ENCODE data around the gene UAP1L1. TPM values are rescaled to one million over a fixed set of nuclear protein-coding genes. Genes with fewer than 3 reads are reported as not detected.

The UAP1L1 gene
- total and polyA plus RNA-seq, 9 of the 15 experiments (the other 6 are each of a cell fraction or from before 2014, with no cell fraction given), result 0.20 to 8.6 (median 3.7) TPM

DNA sequence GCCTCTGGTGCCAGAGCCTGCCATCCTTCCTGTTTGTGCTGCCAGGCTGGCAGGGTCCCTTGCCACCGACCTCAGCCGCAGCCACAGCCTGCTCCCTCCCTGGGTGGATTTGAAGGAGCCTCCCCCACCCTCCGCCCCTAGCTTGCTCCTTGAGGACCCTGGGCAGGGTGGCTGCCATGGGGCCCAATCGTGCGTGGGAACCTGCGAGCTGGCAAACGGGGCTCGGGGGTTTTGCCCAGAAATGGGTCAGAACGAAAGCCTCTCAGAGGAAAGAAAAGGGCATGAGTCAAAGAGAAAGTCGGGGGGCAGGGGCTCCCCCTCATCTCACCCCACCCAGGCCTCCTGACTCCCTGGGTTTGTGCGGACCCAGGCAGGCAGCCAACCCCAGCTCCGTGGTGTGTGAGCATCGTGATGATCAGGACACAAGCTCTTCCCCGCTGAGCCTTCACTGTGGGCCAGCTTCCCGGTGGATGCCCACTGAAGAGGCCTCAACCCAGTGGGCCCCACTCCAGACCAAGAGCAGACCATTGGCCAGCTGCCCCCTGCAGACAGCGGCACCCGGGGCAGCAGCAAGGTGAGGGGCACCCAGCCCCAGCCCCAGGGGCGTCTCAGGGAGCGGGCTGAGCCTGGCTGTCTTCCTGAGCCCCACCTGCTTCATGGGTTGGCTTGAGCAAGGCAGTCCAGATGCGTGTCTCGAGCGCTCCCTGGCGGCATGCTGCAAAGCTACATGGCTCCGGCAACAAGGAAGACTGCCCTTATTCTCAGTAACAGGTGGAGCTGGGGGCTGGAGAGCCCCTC, 42.4 kb upstream of the UAP1L1 start (continued):
- TF ChIP-seq, protein P1, sequence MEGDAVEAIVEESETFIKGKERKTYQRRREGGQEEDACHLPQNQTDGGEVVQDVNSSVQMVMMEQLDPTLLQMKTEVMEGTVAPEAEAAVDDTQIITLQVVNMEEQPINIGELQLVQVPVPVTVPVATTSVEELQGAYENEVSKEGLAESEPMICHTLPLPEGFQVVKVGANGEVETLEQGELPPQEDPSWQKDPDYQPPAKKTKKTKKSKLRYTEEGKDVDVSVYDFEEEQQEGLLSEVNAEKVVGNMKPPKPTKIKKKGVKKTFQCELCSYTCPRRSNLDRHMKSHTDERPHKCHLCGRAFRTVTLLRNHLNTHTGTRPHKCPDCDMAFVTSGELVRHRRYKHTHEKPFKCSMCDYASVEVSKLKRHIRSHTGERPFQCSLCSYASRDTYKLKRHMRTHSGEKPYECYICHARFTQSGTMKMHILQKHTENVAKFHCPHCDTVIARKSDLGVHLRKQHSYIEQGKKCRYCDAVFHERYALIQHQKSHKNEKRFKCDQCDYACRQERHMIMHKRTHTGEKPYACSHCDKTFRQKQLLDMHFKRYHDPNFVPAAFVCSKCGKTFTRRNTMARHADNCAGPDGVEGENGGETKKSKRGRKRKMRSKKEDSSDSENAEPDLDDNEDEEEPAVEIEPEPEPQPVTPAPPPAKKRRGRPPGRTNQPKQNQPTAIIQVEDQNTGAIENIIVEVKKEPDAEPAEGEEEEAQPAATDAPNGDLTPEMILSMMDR (IDR thresholded peaks at IDR 0.05 in 2 of 3, conservative IDR thresholded peaks at IDR 0.05 in 1 of 3; ENCODE audit: insufficient read depth in 2 of 3, low read depth in 1 of 3, low read length in 3 of 3), result peak; percentile 94 to 95 (median 95)
- TF ChIP-seq CBX3 (IDR thresholded peaks at IDR 0.05; ENCODE audit: borderline replicate concordance in 1 of 2, low read length in 2 of 2), result no peak
- TF ChIP-seq, protein P2, sequence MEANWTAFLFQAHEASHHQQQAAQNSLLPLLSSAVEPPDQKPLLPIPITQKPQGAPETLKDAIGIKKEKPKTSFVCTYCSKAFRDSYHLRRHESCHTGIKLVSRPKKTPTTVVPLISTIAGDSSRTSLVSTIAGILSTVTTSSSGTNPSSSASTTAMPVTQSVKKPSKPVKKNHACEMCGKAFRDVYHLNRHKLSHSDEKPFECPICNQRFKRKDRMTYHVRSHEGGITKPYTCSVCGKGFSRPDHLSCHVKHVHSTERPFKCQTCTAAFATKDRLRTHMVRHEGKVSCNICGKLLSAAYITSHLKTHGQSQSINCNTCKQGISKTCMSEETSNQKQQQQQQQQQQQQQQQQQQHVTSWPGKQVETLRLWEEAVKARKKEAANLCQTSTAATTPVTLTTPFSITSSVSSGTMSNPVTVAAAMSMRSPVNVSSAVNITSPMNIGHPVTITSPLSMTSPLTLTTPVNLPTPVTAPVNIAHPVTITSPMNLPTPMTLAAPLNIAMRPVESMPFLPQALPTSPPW (CRISPR knock-in tag; IDR thresholded peaks at IDR 0.05), result peak; percentile 57
- TF ChIP-seq HDAC2 (IDR thresholded peaks at IDR 0.05), result no peak
- TF ChIP-seq ZNF175 (CRISPR knock-in tag; IDR thresholded peaks at IDR 0.05; ENCODE audit: low read depth), result no peak
- TF ChIP-seq, protein P3, sequence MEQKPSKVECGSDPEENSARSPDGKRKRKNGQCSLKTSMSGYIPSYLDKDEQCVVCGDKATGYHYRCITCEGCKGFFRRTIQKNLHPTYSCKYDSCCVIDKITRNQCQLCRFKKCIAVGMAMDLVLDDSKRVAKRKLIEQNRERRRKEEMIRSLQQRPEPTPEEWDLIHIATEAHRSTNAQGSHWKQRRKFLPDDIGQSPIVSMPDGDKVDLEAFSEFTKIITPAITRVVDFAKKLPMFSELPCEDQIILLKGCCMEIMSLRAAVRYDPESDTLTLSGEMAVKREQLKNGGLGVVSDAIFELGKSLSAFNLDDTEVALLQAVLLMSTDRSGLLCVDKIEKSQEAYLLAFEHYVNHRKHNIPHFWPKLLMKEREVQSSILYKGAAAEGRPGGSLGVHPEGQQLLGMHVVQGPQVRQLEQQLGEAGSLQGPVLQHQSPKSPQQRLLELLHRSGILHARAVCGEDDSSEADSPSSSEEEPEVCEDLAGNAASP (IDR thresholded peaks at IDR 0.05), result no peak
- no peak for TF ChIP-seq NELFE (IDR thresholded peaks at IDR 0.05; ENCODE audit: insufficient read depth, insufficient read length)
- no peak for TF ChIP-seq FIP1L1 (IDR thresholded peaks at IDR 0.05; ENCODE audit: low read depth, low read length, poor library complexity, severe bottlenecking)
- no peak for TF ChIP-seq EZH2 (IDR thresholded peaks at IDR 0.05; ENCODE audit: borderline replicate concordance, low read depth, low read length)
- no peak for TF ChIP-seq SAP30 (IDR thresholded peaks at IDR 0.05; ENCODE audit: borderline replicate concordance, insufficient read depth, low read depth, low read length, poor library complexity, severe bottlenecking)
- TF ChIP-seq MAFK (IDR thresholded peaks at IDR 0.05; ENCODE audit: low read length), result no peak
- TF ChIP-seq CREB1 (IDR thresholded peaks at IDR 0.05), result no peak
- TF ChIP-seq CREB1 (CRISPR knock-in tag; IDR thresholded peaks at IDR 0.05), result no peak
- TF ChIP-seq TOE1 (IDR thresholded peaks at IDR 0.05; ENCODE audit: borderline replicate concordance), result no peak
- no peak for TF ChIP-seq TOE1 (CRISPR knock-in tag; IDR thresholded peaks at IDR 0.05; ENCODE audit: borderline replicate concordance, low read depth)
- no peak for TF ChIP-seq HIVEP1 (CRISPR knock-in tag; IDR thresholded peaks at IDR 0.05)
- no peak for TF ChIP-seq TBL1XR1 (IDR thresholded peaks at IDR 0.05; ENCODE audit: low read length in 2 of 2)
- TF ChIP-seq ZNF75A (CRISPR knock-in tag; IDR thresholded peaks at IDR 0.05), result no peak
- TF ChIP-seq CBX8 (IDR thresholded peaks at IDR 0.05; ENCODE audit: borderline replicate concordance, extremely low read depth, low read depth, low read length, poor library complexity, severe bottlenecking), result no peak
- TF ChIP-seq ZBED1 (IDR thresholded peaks at IDR 0.05), result no peak
- TF ChIP-seq ZNF165 (CRISPR knock-in tag; IDR thresholded peaks at IDR 0.05; ENCODE audit: borderline replicate concordance), result no peak
- 0 out of 2 replicates have a peak, but pooled peaks have one; percentile 28 for TF ChIP-seq BHLHE40 (IDR thresholded peaks at IDR 0.05; ENCODE audit: low read length)
- TF ChIP-seq CHD2 (IDR thresholded peaks at IDR 0.05; ENCODE audit: low read depth, low read length), result no peak
- TF ChIP-seq HNRNPUL1 (IDR thresholded peaks at IDR 0.05; ENCODE audit: low read length), result no peak
- TF ChIP-seq ZNF197 (CRISPR knock-in tag; IDR thresholded peaks at IDR 0.05; ENCODE audit: low read depth), result no peak

Data from K562 (cell line).